Motor neuron (in vitro differentiated cells): ENCODE results near the gene ZSWIM4. TPM values are rescaled to one million over a fixed set of nuclear protein-coding genes. Genes with fewer than 3 reads are reported as not detected.
A peak's percentile ranks its signal among the peaks of the same experiment; 100 is the strongest.
"Not testable (repeated sequence)": the region's sequence is repeated elsewhere in the genome, so short reads cannot be mapped to it uniquely, and the experiment has no call there.

Source experiments
- ATAC-seq, 8 experiments: fragments of 200-7000 bp; cut with Tn5 transposase; replicated peaks in 6 of 8; 2 replicates each; pipeline ENCODE4 v1.8.0; 2021; ENCODE audit warnings: mild to moderate bottlenecking in 8 of 8, moderate library complexity in 8 of 8
- H3K27ac ChIP-seq, 2 donors: fragments of 250-450 bp; sonication (Bioruptor Pico); 2 replicates each; pipeline ENCODE4 v1.9.0; 2021; ENCODE audit warnings: antibody characterized with exemption in 2 of 2, mild to moderate bottlenecking in 2 of 2, moderate library complexity in 1 of 2
- H3K4me1 ChIP-seq, 2 donors: fragments of 250-450 bp; sonication (Bioruptor Pico); replicated peaks in 1 of 2; 2 replicates each; pipeline ENCODE4 v1.6.1; 2021; ENCODE audit warnings: antibody characterized with exemption in 2 of 2, mild to moderate bottlenecking in 2 of 2, moderate library complexity in 1 of 2
- H3K4me3 ChIP-seq, 5 donors: fragments of 250-450 bp; sonication (Bioruptor Pico); 2 replicates each; pipeline ENCODE4 v1.9.0; 2021; ENCODE audit warnings: antibody characterized with exemption in 5 of 5, mild to moderate bottlenecking in 5 of 5, moderate library complexity in 4 of 5
- WGBS, 10 experiments: fragments of 450-650 bp; shearing (Covaris generic); methylation state at CpG; one replicate each; pipeline ENCODE4 v1.0.0; 2022; 5-methylcytosine and 5-hydroxymethylcytosine counted together
- in situ Hi-C, 9 experiments: fragments of 400-800 bp; cut with MboI; loops; one replicate each; pipeline ENCODE4 v1.15.0; 2021; ENCODE audit warnings: low sequenced_read_pairs in 9 of 9, low pct_unique_long_range_greater_than_20kb in 2 of 9; ENCODE audit not compliant: unreplicated experiment in 9 of 9
- total RNA-seq, 8 experiments: library from RNA; unstranded; fragments of 300-600 nt; gene quantifications; 2 replicates each; pipeline versions ENCODE4 v1.2.3 to v1.2.4, GENCODE V29; 2022

ZSWIM4 gene
- total RNA-seq, 8 experiments from 2014 or later: 1.2 to 14.5 (median 8.6) TPM

- ATAC-seq: peak in 4 of 8 experiments; percentile 4 to 12 (median 6)
- Histone ChIP-seq H3K27ac (peak overlapping the region in 1 of 2 donors; percentile 3), H3K4me3 (peak overlapping the region; percentile 27 to 75 (median 70)), H3K4me1 (peaks cover 27 to 43% of the 10 kb centered on the region in 2 donors)
- in situ Hi-C loops: no loop called here
- 3 to 80% (median 70%) methylated on average over 2 to 6 of the region's 24 CpGs; no CpG with 5 or more reads in 6 of the 10 experiments for WGBS, 10 experiments
Measured at GRCh38 chr19:13843104-13843921, 48.1 kb downstream of the ZSWIM4 start.

- 33 to 60% methylated on average over 1 of the region's 7 CpGs; no CpG with 5 or more reads in 8 of the 10 experiments for WGBS, 10 experiments
- Histone ChIP-seq H3K27ac (no peak overlapping the region), H3K4me1 (peaks cover 27 to 43% of the 10 kb centered on the region in 2 donors), H3K4me3 (no peak overlapping the region)
- in situ Hi-C loops: no loop called here
- ATAC-seq: no peak
Measured at GRCh38 chr19:13844130-13844631, 48.9 kb downstream of the ZSWIM4 start.

- in situ Hi-C loops: no loop called here
- WGBS, 10 experiments: 0 to 27% methylated on average over 1 to 2 of the region's 23 CpGs; no CpG with 5 or more reads in 8 of the 10 experiments
- Histone ChIP-seq H3K4me3 (peak overlapping the region; percentile 24 to 40 (median 31)), H3K27ac (peak overlapping the region; percentile 78 to 95), H3K4me1 (peaks cover 39 to 47% of the 10 kb centered on the region in 2 donors)
- ATAC-seq: peak; percentile 9 to 53 (median 48)
Measured at GRCh38 chr19:13846557-13847406, 51.5 kb downstream of the ZSWIM4 start.

- WGBS, 10 experiments: 0 to 79% (median 57%) methylated on average over 1 to 2 of the region's 47 CpGs; no CpG with 5 or more reads in 6 of the 10 experiments
- Histone ChIP-seq H3K4me1 (peaks cover 39 to 44% of the 10 kb centered on the region in 2 donors), H3K4me3 (peak overlapping the region; percentile 24 to 40 (median 31)), H3K27ac (peak overlapping the region; percentile 78 to 95)
- in situ Hi-C loops: no loop called here
- peak; percentile 31 to 62 (median 48) for ATAC-seq
Measured at GRCh38 chr19:13847407-13848339, 52.4 kb downstream of the ZSWIM4 start.

- Histone ChIP-seq H3K4me3 (no peak overlapping the region), H3K27ac (no peak overlapping the region), H3K4me1 (peaks cover 35 to 41% of the 10 kb centered on the region in 2 donors)
- ATAC-seq: no peak
- WGBS, 10 experiments: 60 to 100% (median 100%) methylated on average over 1 to 3 of the region's 4 CpGs; no CpG with 5 or more reads in 4 of the 10 experiments
- in situ Hi-C loops: no loop called here
Measured at GRCh38 chr19:13848340-13848677, 53.1 kb downstream of the ZSWIM4 start.

GRCh38 chr19:13848798-13849676 is 53.8 kb downstream of the ZSWIM4 start:
- no peak overlapping the region for H3K4me3 ChIP-seq
- H3K27ac ChIP-seq: no peak overlapping the region
- WGBS, 10 experiments: 27 to 84% (median 66%) methylated on average over 1 to 7 of the region's 16 CpGs; no CpG with 5 or more reads in 1 of the 10 experiments
- in situ Hi-C loops: no loop called here
- peaks cover 28 to 34% of the 10 kb centered on the region in 2 donors for H3K4me1 ChIP-seq
- ATAC-seq: no peak

GRCh38 chr19:13849991-13850909 is 55.0 kb downstream of the ZSWIM4 start:
- ATAC-seq: peak; percentile 12 to 55 (median 38)
- Histone ChIP-seq H3K27ac (peak overlapping the region; percentile 33 to 64), H3K4me1 (peaks cover 28 to 31% of the 10 kb centered on the region in 2 donors), H3K4me3 (no peak overlapping the region)
- in situ Hi-C loops: loop anchor here in 7 of 9 experiments (25.0 kb wide), 2 partner anchors 238 to 263 kb away; no protein-coding TSS in a partner anchor
- WGBS, 10 experiments: 12 to 83% (median 22%) methylated on average over 1 to 10 of the region's 66 CpGs; no CpG with 5 or more reads in 2 of the 10 experiments

GRCh38 chr19:13850910-13851733 is 55.9 kb downstream of the ZSWIM4 start:
- H3K4me3 ChIP-seq: no peak overlapping the region
- peaks cover 28 to 30% of the 10 kb centered on the region in 2 donors for H3K4me1 ChIP-seq
- WGBS, 10 experiments: 0 to 93% (median 40%) methylated on average over 1 to 11 of the region's 26 CpGs; no CpG with 5 or more reads in 3 of the 10 experiments
- ATAC-seq: peak; percentile 18 to 56 (median 43)
- peak overlapping the region; percentile 33 to 64 for H3K27ac ChIP-seq
- in situ Hi-C loops: loop anchor here in 7 of 9 experiments (25.0 kb wide), 2 partner anchors 239 to 264 kb away; no protein-coding TSS in a partner anchor

- in situ Hi-C loops: loop anchor here in 7 of 9 experiments (25.0 kb wide), 2 partner anchors 239 to 264 kb away; no protein-coding TSS in a partner anchor
- Histone ChIP-seq H3K27ac (peak overlapping the region in 1 of 2 donors; percentile 64), H3K4me1 (peaks cover 22 to 24% of the 10 kb centered on the region in 2 donors)
- not testable (repeated sequence) for H3K4me3 ChIP-seq, ATAC-seq
- WGBS, 10 experiments: 42 to 100% (median 89%) methylated on average over 2 to 5 of the region's 5 CpGs; no CpG with 5 or more reads in 4 of the 10 experiments
Measured at GRCh38 chr19:13851734-13852114, 56.5 kb downstream of the ZSWIM4 start.
